OCI-LY7 (cell line): Measurements from ENCODE around the gene MAEL. TPM values are rescaled to one million over a fixed set of nuclear protein-coding genes. Genes with fewer than 3 reads are reported as not detected.

Source experiments
- BruUV-seq: library from RNA; stranded (reverse); fragments of 400-500 nt; replicated peaks from 2 replicates; lab custom pipeline; 2021; lab: Mats Ljungman, UMichigan
- CTCF ChIA-PET: fragments of 300-600 bp; sonication (Branson Sonifier 250); formaldehyde crosslinking; loops from one replicate; lab custom pipeline; 2022; ENCODE audit warnings: antibody characterized with exemption; ENCODE audit not compliant: unreplicated experiment; lab: Charles Lee
- POLR2A ChIA-PET: fragments of 300-600 bp; sonication (Branson Sonifier 250); formaldehyde crosslinking; loops from one replicate; lab custom pipeline; 2022; ENCODE audit warnings: antibody characterized with exemption; lab: Charles Lee
- DNase-seq: peaks from one replicate; pipeline ENCODE4 v3.0.0-alpha.2; 2015; ENCODE audit warnings: low spot score
- H2AFZ ChIP-seq: fragments of 200-600 bp; sonication (generic), shearing (Covaris generic); 2 replicates; pipeline ENCODE4 v1.6.1; 2014; ENCODE audit warnings: mild to moderate bottlenecking, antibody characterized with exemption, low read length, moderate library complexity
- H3K27ac ChIP-seq: fragments of 200-600 bp; sonication (generic); 2 replicates; pipeline ENCODE4 v1.5.1; 2014; ENCODE audit warnings: mixed run types, low read depth, mild to moderate bottlenecking, moderate library complexity, low read length, inconsistent platforms; ENCODE audit not compliant: poor library complexity, severe bottlenecking
- H3K36me3 ChIP-seq: fragments of 200-600 bp; sonication (generic); 2 replicates; pipeline ENCODE4 v1.6.1; 2014; ENCODE audit warnings: mild to moderate bottlenecking, antibody characterized with exemption, low read length, moderate library complexity, mixed read lengths; ENCODE audit not compliant: insufficient read depth
- H3K4me1 ChIP-seq: fragments of 200-600 bp; sonication (generic); 2 replicates; pipeline ENCODE4 v1.5.1; 2014; ENCODE audit warnings: mild to moderate bottlenecking, low read length; ENCODE audit not compliant: insufficient read depth, poor library complexity, severe bottlenecking
- H3K4me2 ChIP-seq: fragments of 200-600 bp; sonication (generic); 2 replicates; pipeline ENCODE4 v1.6.1; 2014; ENCODE audit warnings: mild to moderate bottlenecking, low read length
- H3K4me3 ChIP-seq: fragments of 200-600 bp; sonication (generic); 2 replicates; pipeline ENCODE4 v1.5.1; 2014; ENCODE audit warnings: mild to moderate bottlenecking, low read depth, low read length; ENCODE audit not compliant: poor library complexity, severe bottlenecking
- H3K79me2 ChIP-seq: fragments of 200-600 bp; sonication (generic); 2 replicates; pipeline ENCODE4 v1.6.1; 2016; ENCODE audit warnings: low read depth, mild to moderate bottlenecking, low read length, moderate library complexity, mixed read lengths; ENCODE audit not compliant: insufficient read depth
- H3K9me2 ChIP-seq: fragments of 200-600 bp; sonication (generic); 2 replicates; pipeline ENCODE4 v1.6.1; 2016; ENCODE audit warnings: mild to moderate bottlenecking, low read length, mixed read lengths; ENCODE audit not compliant: insufficient read depth
- H3K9me3 ChIP-seq: fragments of 200-600 bp; sonication (generic); 2 replicates; pipeline ENCODE4 v1.6.1; 2014; ENCODE audit warnings: mild to moderate bottlenecking, mixed run types, low read length, mixed read lengths
- H4K20me1 ChIP-seq: fragments of 200-600 bp; sonication (generic); 2 replicates; pipeline ENCODE4 v1.6.1; 2014; ENCODE audit warnings: mild to moderate bottlenecking, antibody characterized with exemption, low read length, moderate library complexity, mixed read lengths; ENCODE audit not compliant: insufficient read depth
- EZH2phosphoT487 ChIP-seq: fragments of 200-600 bp; sonication (generic); IDR thresholded peaks from 2 replicates; pipeline ENCODE4 v1.6.1; 2018; ENCODE audit warnings: low read depth, borderline replicate concordance, mild to moderate bottlenecking, mixed run types, antibody characterized with exemption, low read length, moderate library complexity, mixed read lengths
- intact Hi-C: fragments of 100-400 bp; cut with micrococcal nuclease; formaldehyde crosslinking; loops from one replicate; pipeline ENCODE4 v1.10.0; 2022; ENCODE audit not compliant: unreplicated experiment
- total RNA-seq, 2 experiments: library from RNA; depleted of rRNA in 1 of 2; stranded (reverse); fragments of >200 nt in 1 of 2; shearing (Covaris generic) in 1 of 2; gene quantifications; 2 replicates each; pipeline ENCODE4 v1.2.3, GENCODE V29; 2014 to 2022
- TF ChIP-seq, protein P1 (sequence below): fragments of 200-600 bp; sonication (generic); conservative IDR thresholded peaks from 2 replicates; pipeline ENCODE4 v1.5.1; 2014; ENCODE audit warnings: mild to moderate bottlenecking, antibody characterized with exemption, low read length, moderate library complexity, mixed read lengths

The MAEL gene
- total RNA-seq, 2 experiments from 2014 or later: not detected

- no peak overlapping the region for H3K27ac ChIP-seq
- no peaks in the 10 kb centered on the region for H4K20me1 ChIP-seq
- no peaks in the 10 kb centered on the region for H3K4me1 ChIP-seq
- POLR2A ChIA-PET: interaction anchor here (0.6 to 0.7 kb wide), 2 partner anchors 13 to 121 kb away, joined by 3 read pairs; no protein-coding TSS in a partner anchor
- H3K79me2 ChIP-seq: no peaks in the 10 kb centered on the region
- H3K4me3 ChIP-seq: no peak overlapping the region
- H3K9me3 ChIP-seq: no peaks in the 10 kb centered on the region
- CTCF ChIA-PET: no interaction called here
- intact Hi-C loops: no loop called here
- BruUV-seq: no TSS peak
- no peaks in the 10 kb centered on the region for H3K36me3 ChIP-seq
- H3K9me2 ChIP-seq: no peaks in the 10 kb centered on the region
- TF ChIP-seq, protein P1, sequence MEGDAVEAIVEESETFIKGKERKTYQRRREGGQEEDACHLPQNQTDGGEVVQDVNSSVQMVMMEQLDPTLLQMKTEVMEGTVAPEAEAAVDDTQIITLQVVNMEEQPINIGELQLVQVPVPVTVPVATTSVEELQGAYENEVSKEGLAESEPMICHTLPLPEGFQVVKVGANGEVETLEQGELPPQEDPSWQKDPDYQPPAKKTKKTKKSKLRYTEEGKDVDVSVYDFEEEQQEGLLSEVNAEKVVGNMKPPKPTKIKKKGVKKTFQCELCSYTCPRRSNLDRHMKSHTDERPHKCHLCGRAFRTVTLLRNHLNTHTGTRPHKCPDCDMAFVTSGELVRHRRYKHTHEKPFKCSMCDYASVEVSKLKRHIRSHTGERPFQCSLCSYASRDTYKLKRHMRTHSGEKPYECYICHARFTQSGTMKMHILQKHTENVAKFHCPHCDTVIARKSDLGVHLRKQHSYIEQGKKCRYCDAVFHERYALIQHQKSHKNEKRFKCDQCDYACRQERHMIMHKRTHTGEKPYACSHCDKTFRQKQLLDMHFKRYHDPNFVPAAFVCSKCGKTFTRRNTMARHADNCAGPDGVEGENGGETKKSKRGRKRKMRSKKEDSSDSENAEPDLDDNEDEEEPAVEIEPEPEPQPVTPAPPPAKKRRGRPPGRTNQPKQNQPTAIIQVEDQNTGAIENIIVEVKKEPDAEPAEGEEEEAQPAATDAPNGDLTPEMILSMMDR: no peak
- no peak for TF ChIP-seq EZH2phosphoT487
- DNase-seq: no peak
- H2AFZ ChIP-seq: no peak overlapping the region
- H3K4me2 ChIP-seq: no peak overlapping the region
These were observed 32.8 kb upstream of the MAEL start for GRCh38 chr1:166956057-166956850.

- no peak for TF ChIP-seq EZH2phosphoT487
- TF ChIP-seq, protein P1: no peak
- POLR2A ChIA-PET: no interaction called here
- Histone ChIP-seq H3K9me3 (no peaks in the 10 kb centered on the region), H3K4me1 (no peaks in the 10 kb centered on the region), H3K4me3 (no peak overlapping the region), H3K9me2 (no peaks in the 10 kb centered on the region), H3K79me2 (no peaks in the 10 kb centered on the region), H2AFZ (no peak overlapping the region), H3K36me3 (no peaks in the 10 kb centered on the region), H4K20me1 (no peaks in the 10 kb centered on the region), H3K4me2 (no peak overlapping the region), H3K27ac (no peak overlapping the region)
- no peak for DNase-seq
- BruUV-seq: no TSS peak
- intact Hi-C loops: no loop called here
- CTCF ChIA-PET: no interaction called here
These were observed 32.2 kb upstream of the MAEL start for GRCh38 chr1:166956872-166957271.
